ENCODE results near the gene PIK3C3. TPM values are rescaled to one million over a fixed set of nuclear protein-coding genes. Genes with fewer than 3 reads are reported as not detected.

The PIK3C3 gene
- total and polyA plus RNA-seq, 2 of the 8 experiments (the other 6 are each of a cell fraction or from before 2014, with no cell fraction given): 15.3 to 47.4 TPM

GRCh38 chr18:42069036-42069435 is 114.0 kb downstream of the PIK3C3 start (continued):
- TF ChIP-seq CBX8 (IDR thresholded peaks at IDR 0.05; ENCODE audit: borderline replicate concordance, low read depth, low read length) (no peak), EZH2 (IDR thresholded peaks at IDR 0.05; ENCODE audit: low read depth, low read length, severe bottlenecking) (no peak)
